ENCODE results near the gene RASL11B.

Gene RASL11B

GRCh38 chr4:52891743-52892142, 29.6 kb downstream of the RASL11B start:
- no peak for DNase-seq (ENCODE audit: insufficient read length, low spot score)
- no peak for FAIRE-seq
- TF ChIP-seq PAX5 (IDR thresholded peaks at IDR 0.05; ENCODE audit: insufficient read depth, low read length, severe bottlenecking) (no peak), POU2F2 (IDR thresholded peaks at IDR 0.05; ENCODE audit: low read depth, low read length) (no peak)

- TF ChIP-seq POLR2AphosphoS5 (IDR thresholded peaks at IDR 0.05; ENCODE audit: low read depth, low read length) (no peak), POLR2A (IDR thresholded peaks at IDR 0.05; ENCODE audit: low read depth, low read length) (no peak)
- DNase-seq (ENCODE audit: insufficient read length, low spot score) = no peak
- no peak for FAIRE-seq
Measured at GRCh38 chr4:52892880-52893279, 30.8 kb downstream of the RASL11B start.

- no peak for TF ChIP-seq PAX5 (IDR thresholded peaks at IDR 0.05; ENCODE audit: insufficient read depth, low read length, severe bottlenecking)
- no peak for TF ChIP-seq POLR2A (IDR thresholded peaks at IDR 0.05; ENCODE audit: low read depth, low read length)
- TF ChIP-seq POLR2AphosphoS5 (IDR thresholded peaks at IDR 0.05; ENCODE audit: low read depth, low read length) = no peak
- no peak for TF ChIP-seq SPI1 (IDR thresholded peaks at IDR 0.05; ENCODE audit: low read depth, low read length)
- no peak for TF ChIP-seq TAF1 (IDR thresholded peaks at IDR 0.05; ENCODE audit: low read depth, low read length)
- TF ChIP-seq POU2F2 (IDR thresholded peaks at IDR 0.05; ENCODE audit: low read depth, low read length) = no peak
- DNase-seq (ENCODE audit: insufficient read length, low spot score) (no peak), FAIRE-seq (no peak)
Measured at GRCh38 chr4:52894443-52894842, 32.3 kb downstream of the RASL11B start.

- no peak for FAIRE-seq
- peak; percentile 6; the same call in 1 of the 2 replicates for TF ChIP-seq SPI1 (IDR thresholded peaks at IDR 0.05; ENCODE audit: low read depth, low read length)
- no peak for TF ChIP-seq POLR2A (IDR thresholded peaks at IDR 0.05; ENCODE audit: low read depth, low read length)
- no peak for DNase-seq (ENCODE audit: insufficient read length, low spot score)
Measured at GRCh38 chr4:52903273-52903672, 41.2 kb downstream of the RASL11B start.

GRCh38 chr4:52904421-52904820, 42.3 kb downstream of the RASL11B start:
- no peak for TF ChIP-seq TAF1 (IDR thresholded peaks at IDR 0.05; ENCODE audit: low read depth, low read length)
- TF ChIP-seq POU2F2 (IDR thresholded peaks at IDR 0.05; ENCODE audit: low read depth, low read length) = no peak
- TF ChIP-seq PAX5 (IDR thresholded peaks at IDR 0.05; ENCODE audit: insufficient read depth, low read length, severe bottlenecking) = no peak
- no peak for TF ChIP-seq SPI1 (IDR thresholded peaks at IDR 0.05; ENCODE audit: low read depth, low read length)
- no peak for TF ChIP-seq POLR2AphosphoS5 (IDR thresholded peaks at IDR 0.05; ENCODE audit: low read depth, low read length)
- no peak for TF ChIP-seq POLR2A (IDR thresholded peaks at IDR 0.05; ENCODE audit: low read depth, low read length)

GRCh38 chr4:52907510-52907909, 45.4 kb downstream of the RASL11B start:
- DNase-seq (ENCODE audit: insufficient read length, low spot score) = no peak
- FAIRE-seq = no peak
- TF ChIP-seq POLR2AphosphoS5 (IDR thresholded peaks at IDR 0.05; ENCODE audit: low read depth, low read length) (no peak), PAX5 (IDR thresholded peaks at IDR 0.05; ENCODE audit: insufficient read depth, low read length, severe bottlenecking) (no peak), POLR2A (IDR thresholded peaks at IDR 0.05; ENCODE audit: low read depth, low read length) (no peak), SPI1 (IDR thresholded peaks at IDR 0.05; ENCODE audit: low read depth, low read length) (no peak), POU2F2 (IDR thresholded peaks at IDR 0.05; ENCODE audit: low read depth, low read length) (no peak), TAF1 (IDR thresholded peaks at IDR 0.05; ENCODE audit: low read depth, low read length) (no peak)

More at GRCh38 chr4:52904421-52904820, 42.3 kb downstream of the RASL11B start:
- FAIRE-seq = no peak
- DNase-seq (ENCODE audit: insufficient read length, low spot score) = no peak

GRCh38 chr4:52910115-52910514, 48.0 kb downstream of the RASL11B start:
- DNase-seq (ENCODE audit: insufficient read length, low spot score) = no peak
- no peak for FAIRE-seq
- no peak for TF ChIP-seq TAF1 (IDR thresholded peaks at IDR 0.05; ENCODE audit: low read depth, low read length)
- no peak for TF ChIP-seq POLR2A (IDR thresholded peaks at IDR 0.05; ENCODE audit: low read depth, low read length)
- no peak for TF ChIP-seq SPI1 (IDR thresholded peaks at IDR 0.05; ENCODE audit: low read depth, low read length)
- no peak for TF ChIP-seq PAX5 (IDR thresholded peaks at IDR 0.05; ENCODE audit: insufficient read depth, low read length, severe bottlenecking)
- TF ChIP-seq POLR2AphosphoS5 (IDR thresholded peaks at IDR 0.05; ENCODE audit: low read depth, low read length) = no peak

- FAIRE-seq (peak; percentile 45), DNase-seq (ENCODE audit: insufficient read length, low spot score) (peak; percentile 24)
- TF ChIP-seq TAF1 (IDR thresholded peaks at IDR 0.05; ENCODE audit: low read depth, low read length) (no peak), PAX5 (IDR thresholded peaks at IDR 0.05; ENCODE audit: insufficient read depth, low read length, severe bottlenecking) (no peak), POU2F2 (IDR thresholded peaks at IDR 0.05; ENCODE audit: low read depth, low read length) (no peak), SPI1 (IDR thresholded peaks at IDR 0.05; ENCODE audit: low read depth, low read length) (no peak), POLR2A (IDR thresholded peaks at IDR 0.05; ENCODE audit: low read depth, low read length) (no peak)
Measured at GRCh38 chr4:52911684-52912294, 49.7 kb downstream of the RASL11B start.

GRCh38 chr4:52912608-52913007, 50.5 kb downstream of the RASL11B start:
- DNase-seq (ENCODE audit: insufficient read length, low spot score) (no peak), FAIRE-seq (no peak)
- TF ChIP-seq SPI1 (IDR thresholded peaks at IDR 0.05; ENCODE audit: low read depth, low read length) = no peak
- no peak for TF ChIP-seq TAF1 (IDR thresholded peaks at IDR 0.05; ENCODE audit: low read depth, low read length)
- no peak for TF ChIP-seq POLR2A (IDR thresholded peaks at IDR 0.05; ENCODE audit: low read depth, low read length)
- no peak for TF ChIP-seq POU2F2 (IDR thresholded peaks at IDR 0.05; ENCODE audit: low read depth, low read length)
- no peak for TF ChIP-seq POLR2AphosphoS5 (IDR thresholded peaks at IDR 0.05; ENCODE audit: low read depth, low read length)
- TF ChIP-seq PAX5 (IDR thresholded peaks at IDR 0.05; ENCODE audit: insufficient read depth, low read length, severe bottlenecking) = no peak

- FAIRE-seq = no peak
Measured at GRCh38 chr4:52914051-52914605, 52.0 kb downstream of the RASL11B start.

More at GRCh38 chr4:52914051-52914605, 52.0 kb downstream of the RASL11B start:
- TF ChIP-seq SPI1 (IDR thresholded peaks at IDR 0.05; ENCODE audit: low read depth, low read length) (no peak), POU2F2 (IDR thresholded peaks at IDR 0.05; ENCODE audit: low read depth, low read length) (no peak), TAF1 (IDR thresholded peaks at IDR 0.05; ENCODE audit: low read depth, low read length) (no peak), POLR2AphosphoS5 (IDR thresholded peaks at IDR 0.05; ENCODE audit: low read depth, low read length) (no peak), POLR2A (IDR thresholded peaks at IDR 0.05; ENCODE audit: low read depth, low read length) (no peak), PAX5 (IDR thresholded peaks at IDR 0.05; ENCODE audit: insufficient read depth, low read length, severe bottlenecking) (no peak)
- no peak for DNase-seq (ENCODE audit: insufficient read length, low spot score)

Data from GM12891 (cell line).